GM21717 (cell line): ENCODE measurements around the gene SLC28A3.
A peak's percentile ranks its signal among the peaks of the same experiment; 100 is the strongest.

ENCODE experiments used
- ATAC-seq: cut with Tn5 transposase; IDR thresholded peaks from one replicate; pipeline ENCODE4 v1.9.1; 2021; ENCODE audit warnings: mild to moderate bottlenecking, moderate library complexity; ENCODE audit not compliant: unreplicated experiment

SLC28A3 gene

GRCh38 chr9:84300271-84300670 lies 40.3 kb downstream of the SLC28A3 start:
- ATAC-seq: no peak

- no peak for ATAC-seq
These were observed 43.3 kb downstream of the SLC28A3 start for GRCh38 chr9:84297162-84297821.

- peak; percentile 66 for ATAC-seq
These were observed 44.3 kb downstream of the SLC28A3 start for GRCh38 chr9:84296146-84296843.

GRCh38 chr9:84294241-84294950 lies 46.2 kb downstream of the SLC28A3 start:
- no peak for ATAC-seq

GRCh38 chr9:84293001-84293798 lies 47.4 kb downstream of the SLC28A3 start:
- peak; percentile 45 for ATAC-seq

- ATAC-seq: peak; percentile 78
These were observed 55.2 kb downstream of the SLC28A3 start for GRCh38 chr9:84285381-84285780.

GRCh38 chr9:84283946-84284345 lies 56.6 kb downstream of the SLC28A3 start:
- no peak for ATAC-seq

GRCh38 chr9:84278130-84278529 lies 62.4 kb downstream of the SLC28A3 start:
- no peak for ATAC-seq

- ATAC-seq: no peak
These were observed 62.9 kb downstream of the SLC28A3 start for GRCh38 chr9:84277646-84278045.

- no peak for ATAC-seq
These were observed 63.8 kb downstream of the SLC28A3 start for GRCh38 chr9:84276741-84277140.

GRCh38 chr9:84271921-84272556 lies 68.5 kb downstream of the SLC28A3 start:
- ATAC-seq: no peak

GRCh38 chr9:84271531-84271900 lies 69.0 kb downstream of the SLC28A3 start:
- peak; percentile 94 for ATAC-seq

- ATAC-seq: peak; percentile 27
These were observed 69.6 kb downstream of the SLC28A3 start for GRCh38 chr9:84270847-84271530.

- ATAC-seq: no peak
These were observed 74.4 kb downstream of the SLC28A3 start for GRCh38 chr9:84266087-84266561.

GRCh38 chr9:84264307-84265029 lies 76.1 kb downstream of the SLC28A3 start:
- no peak for ATAC-seq

GRCh38 chr9:84261070-84261746 lies 79.3 kb downstream of the SLC28A3 start:
- peak; percentile 71 for ATAC-seq

GRCh38 chr9:84258371-84258770 lies 82.2 kb downstream of the SLC28A3 start:
- ATAC-seq: no peak

GRCh38 chr9:84255696-84256095 lies 84.9 kb downstream of the SLC28A3 start:
- no peak for ATAC-seq

GRCh38 chr9:84254972-84255371 lies 85.6 kb downstream of the SLC28A3 start:
- no peak for ATAC-seq
